Activated CD4-positive, alpha-beta T cell treated with anti-CD3 and anti-CD28 coated beads, Interleukin-2, amount 50 U/mL, for 16 hours (primary cell): ENCODE measurements around the gene DNAJC2.
"Not testable (repeated sequence)": the region's sequence is repeated elsewhere in the genome, so short reads cannot be mapped to it uniquely, and the experiment has no call there.

Experiments used
- DNase-seq: peaks from one replicate; pipeline ENCODE4 v3.0.0-alpha.2; 2020

DNAJC2 gene

DNA sequence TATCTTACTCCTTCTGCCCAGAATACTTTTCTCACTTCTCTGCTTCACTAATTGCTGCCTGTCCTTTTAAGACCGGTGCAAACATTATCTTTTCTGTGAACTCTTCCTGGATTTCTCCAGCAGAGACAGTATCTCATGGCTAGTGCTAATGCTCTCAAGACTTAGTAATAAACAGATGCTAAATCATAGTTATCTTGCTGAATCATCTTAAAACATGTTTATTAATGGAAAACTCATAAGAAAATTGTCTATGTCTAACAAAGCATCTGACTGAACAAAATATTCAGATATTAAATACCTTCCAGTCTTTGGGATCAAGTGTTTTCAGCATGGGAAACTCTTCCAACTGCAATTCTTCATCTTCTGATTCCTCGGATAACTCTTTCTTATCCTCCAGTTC lies 3.1 kb downstream of the DNAJC2 start:
- DNase-seq = no peak

DNA sequence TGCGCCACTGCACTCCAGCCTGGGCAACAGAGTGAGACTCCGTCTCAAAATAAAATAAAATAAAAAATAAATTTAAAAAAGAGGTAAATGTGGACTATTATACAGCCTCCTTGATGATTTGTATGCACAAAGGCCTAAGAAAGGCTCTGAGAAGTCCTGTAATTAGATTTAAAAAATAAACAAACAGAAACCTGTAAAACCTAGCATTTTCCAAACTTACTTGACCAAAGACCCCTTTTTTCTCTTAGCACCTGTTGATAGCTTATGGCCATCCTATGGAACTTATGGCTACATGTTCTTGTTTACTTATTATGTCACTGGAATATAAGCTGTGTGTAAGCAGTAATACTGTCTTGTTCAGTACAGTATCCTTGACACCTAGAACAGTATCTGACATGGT lies 5.7 kb downstream of the DNAJC2 start:
- no peak for DNase-seq

DNA sequence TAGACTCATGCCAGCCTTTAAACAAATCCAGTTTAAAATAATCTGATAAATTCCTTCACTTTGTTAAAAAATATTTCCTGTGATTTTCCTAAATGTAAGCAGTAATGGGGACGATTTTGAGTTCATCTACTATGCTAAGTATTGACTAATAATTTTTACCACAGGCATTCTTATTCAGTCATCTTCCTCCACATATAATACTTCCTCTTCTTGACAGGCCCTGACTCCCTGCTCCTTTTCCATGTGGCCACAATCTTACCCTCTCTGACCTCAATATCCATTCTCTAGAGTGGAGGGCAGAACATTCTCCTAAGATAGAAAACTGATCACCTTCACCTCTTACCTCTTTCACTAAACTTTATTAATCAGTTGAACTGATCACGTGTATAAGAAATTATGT lies 7.8 kb downstream of the DNAJC2 start:
- no peak for DNase-seq

DNA sequence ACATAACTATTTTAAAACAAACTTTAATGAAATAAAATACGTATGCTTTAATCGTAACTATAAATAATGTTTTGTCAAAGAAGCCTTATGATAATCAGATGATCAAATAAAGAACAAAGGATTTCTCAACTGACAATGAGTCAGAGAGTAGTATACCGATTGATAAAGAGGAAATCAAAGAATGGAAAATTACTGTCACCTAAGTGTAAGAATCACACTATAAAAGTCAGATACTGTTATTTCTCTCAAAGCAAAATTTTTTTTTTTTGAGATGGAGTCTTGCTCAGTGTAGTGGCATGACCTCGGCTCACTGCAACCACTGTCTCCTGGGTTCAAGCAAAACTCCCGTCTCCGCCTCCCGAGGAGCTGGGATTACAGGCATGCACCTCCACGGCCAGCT lies 18.8 kb downstream of the DNAJC2 start:
- DNase-seq = no peak

DNA sequence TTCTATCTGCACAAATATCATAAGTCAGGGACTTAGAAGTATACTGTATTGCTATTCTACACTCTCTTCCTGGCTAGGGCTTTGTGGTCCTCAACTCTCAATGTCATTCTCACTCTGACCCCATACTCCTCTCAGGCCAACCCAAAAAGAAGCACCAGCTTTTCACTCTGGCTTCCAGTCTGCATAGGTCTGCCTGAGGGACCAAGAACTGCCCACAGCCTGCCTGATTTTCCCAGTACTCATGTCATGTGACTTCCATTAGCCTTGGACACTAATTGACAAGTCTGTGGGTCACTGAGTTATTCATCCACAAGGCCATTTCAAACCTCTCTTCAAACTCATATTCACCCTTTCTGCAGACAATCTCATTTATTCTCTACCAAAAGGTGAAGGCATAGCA lies 27.6 kb downstream of the DNAJC2 start:
- no peak for DNase-seq

DNA sequence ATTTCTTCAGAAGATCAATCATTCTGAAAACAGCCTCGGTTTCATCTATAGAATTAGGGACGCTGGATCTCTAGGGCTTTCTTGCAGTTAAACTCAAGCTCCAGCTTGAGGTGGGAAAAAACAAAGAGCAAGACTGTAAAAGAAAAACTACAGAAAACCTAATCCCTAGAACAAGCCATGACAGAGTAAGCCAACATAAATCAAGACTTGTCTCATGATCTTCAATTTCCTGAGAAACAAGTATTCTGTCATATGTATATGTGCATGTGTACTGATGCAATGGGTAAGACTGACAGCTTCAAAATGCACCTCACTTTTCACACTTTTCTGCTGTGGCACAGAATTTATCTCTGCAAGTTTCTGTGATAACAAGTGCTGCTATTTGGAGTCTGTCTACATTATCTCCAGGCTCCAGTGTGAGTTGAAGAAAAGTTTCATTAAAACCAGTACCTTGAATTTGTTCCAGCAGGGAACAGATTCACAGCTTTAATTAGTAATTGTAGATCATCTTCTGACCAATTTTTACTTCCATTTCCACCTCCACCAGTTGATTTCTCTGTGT lies 28.1 kb downstream of the DNAJC2 start:
- DNase-seq = no peak

DNA sequence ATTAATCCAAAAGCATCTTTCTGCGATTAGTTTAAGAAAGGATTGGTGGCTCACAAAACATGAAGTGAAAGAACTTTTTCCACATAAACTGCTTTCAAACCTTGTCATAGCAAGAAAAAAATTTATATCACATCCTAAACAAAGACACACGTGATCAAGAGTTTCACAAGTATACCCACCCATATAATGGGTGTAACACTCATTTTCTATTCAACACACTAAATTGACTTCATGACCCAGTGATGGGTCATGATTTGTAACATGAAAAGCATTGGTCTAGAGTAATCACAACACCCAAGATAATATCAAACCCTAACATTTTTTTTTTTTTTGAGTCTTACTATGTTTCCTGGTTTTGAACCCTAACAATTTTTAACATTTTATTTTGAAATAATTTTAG lies 29.7 kb downstream of the DNAJC2 start:
- no peak for DNase-seq

DNA sequence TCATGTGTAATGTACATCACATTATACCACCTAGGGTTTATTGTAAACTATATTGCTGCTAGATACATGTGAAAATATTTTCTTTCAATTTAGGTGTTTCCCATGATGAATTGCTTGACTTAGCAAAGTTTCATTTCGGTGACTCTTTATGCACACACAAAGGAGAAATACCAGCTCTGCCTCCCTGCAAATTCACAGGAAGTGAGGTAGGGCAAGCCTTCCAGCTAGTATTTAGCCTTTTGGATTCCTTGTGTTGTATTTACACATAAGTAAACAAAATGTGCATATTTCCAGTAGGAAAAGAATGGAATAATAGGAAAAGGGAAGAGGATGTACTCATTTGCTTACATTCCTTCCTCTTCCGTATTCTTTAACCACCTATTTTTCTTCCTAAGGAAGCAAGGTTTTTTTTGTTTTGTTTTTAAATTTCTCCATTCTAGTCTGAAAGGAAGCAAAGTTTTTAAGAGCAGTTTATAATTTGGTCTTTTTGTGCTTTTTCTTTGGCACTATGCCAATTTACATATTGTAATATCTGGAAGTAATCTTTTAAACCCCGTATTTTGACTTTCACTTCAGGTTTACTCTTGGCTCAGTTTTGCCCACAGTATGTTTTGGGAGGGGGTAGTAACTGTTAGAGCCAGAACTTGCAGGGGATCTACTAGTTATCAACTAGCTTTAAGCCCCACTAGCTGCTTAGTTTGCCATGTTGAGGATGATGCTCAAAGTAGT lies 36.9 kb downstream of the DNAJC2 start:
- DNase-seq = no peak

DNA sequence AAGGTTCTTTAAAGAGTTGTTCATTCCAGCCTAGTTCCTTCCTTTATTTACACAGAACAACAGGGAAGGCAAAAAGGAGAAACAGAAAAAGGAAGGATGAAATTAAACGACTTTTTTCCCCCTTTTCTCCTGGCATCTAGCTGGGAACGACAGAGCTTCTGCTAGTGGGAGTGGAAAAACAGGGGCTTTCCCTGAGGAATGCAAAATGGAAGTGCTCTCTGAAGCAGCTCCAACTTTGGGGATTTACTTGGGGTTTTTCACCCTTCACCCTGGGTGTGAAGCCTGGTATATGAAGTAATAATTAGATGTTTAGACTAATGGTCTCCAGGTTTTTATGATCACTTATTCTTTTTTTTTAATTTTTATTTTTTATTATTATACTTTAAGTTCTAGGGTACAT lies 43.1 kb downstream of the DNAJC2 start:
- no peak for DNase-seq

DNA sequence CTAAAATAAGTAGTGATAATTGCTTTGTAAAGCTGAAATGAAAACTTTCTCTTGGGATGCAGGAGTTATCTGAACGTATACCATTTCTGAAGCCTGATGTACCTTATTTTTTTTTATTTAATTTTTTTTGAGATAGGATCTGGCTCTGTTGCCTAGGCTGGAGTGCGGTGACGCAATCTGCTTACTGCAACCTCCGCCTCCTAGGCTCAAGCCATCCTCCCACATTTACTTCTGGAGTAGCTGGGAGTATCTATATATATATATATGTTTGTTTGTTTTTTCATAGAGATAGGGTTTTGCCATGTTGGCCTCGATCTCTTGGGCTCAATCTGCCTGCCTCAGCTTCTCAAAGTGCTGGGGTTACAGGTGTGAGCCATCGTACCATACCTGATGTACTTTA lies 44.9 kb downstream of the DNAJC2 start:
- DNase-seq = no peak

DNA sequence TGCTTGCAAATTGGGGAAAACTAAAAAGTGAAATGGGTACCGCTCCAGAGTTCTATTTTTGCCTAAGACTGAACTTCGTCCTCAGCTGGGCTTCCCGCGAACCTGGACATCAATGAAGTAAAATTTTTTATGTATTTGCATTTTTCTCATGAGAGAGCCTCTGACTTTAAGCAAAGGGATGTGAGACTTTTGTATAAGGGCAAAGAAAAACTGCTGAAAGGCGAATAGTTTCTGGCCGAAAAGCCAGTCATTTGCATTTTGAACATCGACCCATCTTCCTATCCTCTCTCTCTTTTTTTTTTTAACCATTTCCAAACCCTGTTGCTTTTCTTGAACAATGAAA lies 46.8 kb downstream of the DNAJC2 start:
- no peak for DNase-seq

DNA sequence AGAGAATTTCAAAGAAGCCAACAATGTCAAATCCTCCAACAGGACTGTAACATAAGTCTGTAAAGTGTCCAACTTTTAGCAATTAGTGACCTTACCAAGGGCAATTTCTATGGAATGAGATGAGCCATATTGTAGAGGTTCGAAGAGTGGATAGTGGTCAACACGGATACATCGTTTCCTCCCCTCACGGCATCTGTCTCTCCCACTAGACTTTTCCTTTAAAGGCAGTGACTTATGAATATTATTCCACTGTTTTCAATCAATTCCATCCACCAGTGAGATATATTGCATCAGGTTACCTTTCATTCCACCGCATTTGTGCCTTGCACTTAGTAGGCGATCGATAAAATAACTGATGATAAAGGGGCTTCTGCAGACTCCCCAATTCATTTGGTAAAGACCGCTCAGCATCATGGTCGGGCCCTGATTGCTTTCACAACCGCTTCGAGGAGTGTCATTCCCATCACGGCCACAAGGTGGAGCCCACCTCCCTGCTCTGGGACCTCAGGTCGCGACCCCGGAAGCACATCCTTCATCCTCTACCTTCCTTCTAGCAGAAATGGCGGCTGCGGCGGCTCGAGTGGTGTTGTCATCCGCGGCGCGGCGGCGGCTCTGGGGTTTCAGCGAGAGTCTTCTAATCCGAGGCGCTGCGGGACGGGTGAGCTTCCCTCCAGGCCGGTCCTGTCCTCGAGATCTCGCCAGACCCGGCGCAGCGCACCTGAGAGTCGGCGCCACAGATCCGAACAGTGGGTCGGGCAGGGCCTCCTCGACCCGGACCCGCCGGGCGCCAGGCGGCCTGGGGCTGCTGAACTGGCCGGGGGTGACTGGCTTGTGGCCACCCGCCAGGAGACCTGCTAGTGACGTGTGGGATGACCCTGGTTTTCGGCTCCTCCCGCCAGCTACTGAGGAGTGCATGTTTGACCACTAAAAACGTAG lies 47.4 kb downstream of the DNAJC2 start, which contains the start of gene PMPCB:
PMPCB (plus strand) TSS at position 535 of the 936 bp plus-strand sequence; CDS start at position 560, 25 bp downstream.
- DNase-seq = peak; percentile 97

DNA sequence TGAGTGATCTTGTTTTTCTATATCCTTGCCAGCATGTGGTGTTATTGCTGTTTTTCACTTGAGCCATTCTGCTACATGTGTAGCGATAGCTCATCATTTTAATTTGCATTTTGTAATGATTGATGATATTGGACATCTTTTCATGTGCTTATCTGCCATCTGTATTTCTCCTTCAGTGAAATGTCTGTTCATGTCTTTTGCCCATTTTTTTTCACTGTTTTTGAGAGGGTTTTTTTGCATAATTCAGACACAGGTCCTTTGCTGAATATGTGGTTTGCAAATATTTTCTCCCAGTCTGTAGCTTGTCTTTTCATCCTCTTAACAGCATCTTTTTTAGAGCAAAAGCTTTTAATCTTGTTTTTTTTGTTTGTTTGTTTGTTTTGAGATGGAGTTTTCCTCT lies 51.0 kb downstream of the DNAJC2 start:
- DNase-seq = no peak

DNA sequence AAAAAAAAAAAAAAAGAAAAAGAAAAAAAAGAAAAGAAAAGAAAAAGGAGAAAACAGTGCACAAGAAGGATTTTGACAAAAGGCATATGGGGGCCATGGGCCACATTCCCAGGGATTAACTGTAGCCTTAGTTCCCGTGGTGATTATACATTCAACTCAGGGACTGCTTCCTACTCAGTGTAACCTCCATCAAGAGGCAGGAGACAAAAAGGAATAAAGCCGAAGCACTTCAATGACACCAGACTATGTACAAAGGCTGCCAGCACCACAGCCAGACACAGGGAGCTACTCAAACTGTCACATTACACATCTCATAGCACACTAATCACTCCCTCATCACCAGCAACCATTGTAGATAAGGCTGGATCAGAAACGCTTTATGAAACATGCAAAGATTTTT lies 52.4 kb downstream of the DNAJC2 start:
- DNase-seq = no peak

DNA sequence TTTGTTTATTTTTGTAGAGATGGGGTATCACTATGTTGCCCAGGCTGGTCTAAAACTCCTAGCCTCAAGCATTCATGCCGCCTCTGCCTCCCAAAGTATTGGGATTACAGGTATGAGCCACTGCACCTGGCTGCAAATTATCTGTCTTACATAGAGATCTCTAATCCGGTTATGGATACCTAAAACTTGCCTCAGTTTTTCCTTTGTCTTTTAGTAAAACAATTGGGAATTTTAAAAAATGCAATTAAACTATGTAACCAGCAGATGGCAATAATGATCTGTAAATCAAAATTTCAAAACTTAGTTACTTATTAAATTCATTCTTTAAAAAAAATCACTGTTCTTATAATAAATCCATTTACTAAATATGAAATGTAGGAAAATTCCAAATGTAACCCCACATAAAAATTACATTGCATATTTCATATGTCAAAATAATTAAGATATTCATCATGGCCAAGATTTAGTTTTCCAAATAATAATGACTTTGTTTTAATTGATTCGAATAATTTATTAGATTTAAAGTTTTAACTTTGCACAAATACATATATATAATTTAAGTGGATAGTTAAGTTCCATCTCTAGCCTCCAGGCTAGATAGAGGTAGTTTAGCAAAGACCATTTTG lies 61.7 kb downstream of the DNAJC2 start:
- not testable (repeated sequence) for DNase-seq

DNA sequence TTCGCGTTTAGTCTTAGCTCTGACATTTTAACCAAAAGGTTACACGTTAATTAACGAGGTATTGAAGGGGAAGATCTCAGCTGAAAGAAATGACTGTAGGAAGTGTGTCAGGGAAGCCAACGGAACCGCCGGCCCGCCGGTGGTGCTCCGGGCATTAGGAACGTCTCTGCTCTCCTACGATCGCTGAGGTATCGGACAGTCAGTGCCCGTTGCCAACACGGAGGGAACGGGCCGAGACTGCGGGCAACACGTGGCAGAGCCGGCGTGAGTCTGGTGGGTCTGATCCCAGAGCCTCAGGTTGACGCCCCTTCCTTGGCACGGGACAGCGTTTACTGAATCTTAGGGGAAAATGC lies 63.8 kb downstream of the DNAJC2 start:
- DNase-seq = peak; percentile 7

DNA sequence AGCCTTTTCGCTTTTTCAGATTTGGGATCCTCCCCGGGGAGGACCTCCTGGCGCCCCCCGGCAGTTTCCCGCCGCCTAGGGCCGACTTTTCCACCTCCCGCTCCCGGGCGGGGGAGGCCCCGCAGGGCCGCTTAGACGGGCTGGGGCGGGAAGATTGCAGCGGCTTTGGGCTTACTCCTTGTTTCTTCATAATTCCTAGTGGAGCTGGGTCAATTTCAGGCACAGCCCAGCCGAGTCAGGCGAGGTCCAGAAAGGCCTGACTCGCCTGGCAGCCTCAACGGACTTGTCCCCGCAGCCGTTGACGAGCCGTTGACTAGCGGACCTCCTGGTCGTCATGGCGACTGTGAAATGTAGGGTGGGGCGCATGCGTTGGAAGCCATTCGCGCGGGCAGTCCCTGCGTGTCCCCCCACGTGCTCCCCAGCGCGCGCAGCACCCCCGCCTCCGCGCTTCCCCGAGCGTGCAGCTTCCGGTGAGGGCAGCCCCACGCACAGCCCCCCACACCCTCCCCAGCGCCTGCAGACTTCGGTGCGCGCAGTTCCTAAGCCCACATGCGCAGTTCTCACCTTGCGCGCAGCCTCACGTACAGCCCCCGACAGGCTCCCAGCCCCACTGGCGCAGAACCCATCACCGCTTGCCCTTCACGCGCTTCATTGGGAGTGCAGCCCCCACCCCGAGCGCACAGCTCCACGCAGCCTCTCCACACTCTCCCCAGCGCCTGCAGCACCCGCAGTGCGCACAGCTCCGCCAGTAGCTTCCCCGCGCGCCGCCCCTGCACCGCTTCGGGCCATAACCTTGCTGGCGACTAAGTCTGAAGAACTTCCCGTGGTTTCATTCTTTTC lies 64.4 kb downstream of the DNAJC2 start:
- peak; percentile 89 for DNase-seq

DNA sequence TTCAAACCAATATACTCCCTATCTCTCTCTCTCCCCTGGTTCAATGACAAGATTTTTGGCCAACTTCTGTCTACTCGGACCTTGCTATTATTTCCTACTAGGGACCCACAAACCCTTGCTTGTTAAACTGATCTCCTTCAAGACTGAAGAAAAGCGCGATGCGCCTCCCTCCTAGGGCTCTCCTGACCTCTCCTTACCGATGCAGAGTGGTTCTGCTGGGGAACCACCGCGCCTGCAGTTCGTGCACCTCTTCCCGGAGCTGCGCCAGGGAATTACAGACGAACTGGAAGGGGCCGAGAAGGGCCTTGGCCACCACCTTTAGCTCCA lies 65.0 kb downstream of the DNAJC2 start:
- peak; percentile 25 for DNase-seq

DNA sequence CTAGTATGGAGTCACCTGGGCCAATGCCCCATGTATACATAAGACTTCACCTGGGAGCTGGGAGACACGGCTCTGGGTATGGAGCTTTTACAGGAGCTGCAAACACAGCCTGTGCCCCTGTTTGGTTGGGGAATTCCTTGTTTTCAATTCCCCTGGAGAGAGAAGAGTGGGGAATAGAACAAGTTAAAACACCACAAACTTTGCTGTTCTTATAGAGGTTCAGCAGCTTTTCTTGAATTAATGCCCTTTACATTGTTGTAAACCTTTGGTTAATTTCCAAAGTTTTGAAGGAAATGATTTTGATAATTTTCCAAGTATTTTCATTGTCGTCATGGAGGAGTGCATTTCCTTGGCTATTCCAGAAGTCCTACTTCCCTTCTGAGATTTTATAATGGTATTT lies 66.4 kb downstream of the DNAJC2 start:
- not testable (repeated sequence) for DNase-seq

DNA sequence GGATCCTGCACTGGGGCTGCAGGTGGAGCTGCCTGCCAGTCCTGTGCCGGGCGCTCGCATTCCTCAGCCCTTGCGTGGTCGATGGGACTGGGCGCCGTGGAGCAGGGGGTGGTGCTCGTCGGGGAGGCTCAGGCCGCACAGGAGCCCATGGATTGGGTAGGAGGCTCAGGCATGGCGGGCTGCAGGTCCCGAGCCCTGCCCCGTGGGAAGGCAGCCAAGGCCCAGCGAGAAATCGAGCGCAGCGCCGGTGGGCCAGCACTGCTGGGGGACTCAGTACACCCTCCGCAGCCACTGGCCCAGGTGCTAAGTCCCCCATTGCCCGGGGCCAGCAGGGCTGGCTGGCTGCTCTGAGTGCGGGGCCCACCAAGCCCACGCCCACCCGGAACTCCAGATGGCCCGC lies 69.7 kb downstream of the DNAJC2 start:
- DNase-seq = not testable (repeated sequence)

DNA sequence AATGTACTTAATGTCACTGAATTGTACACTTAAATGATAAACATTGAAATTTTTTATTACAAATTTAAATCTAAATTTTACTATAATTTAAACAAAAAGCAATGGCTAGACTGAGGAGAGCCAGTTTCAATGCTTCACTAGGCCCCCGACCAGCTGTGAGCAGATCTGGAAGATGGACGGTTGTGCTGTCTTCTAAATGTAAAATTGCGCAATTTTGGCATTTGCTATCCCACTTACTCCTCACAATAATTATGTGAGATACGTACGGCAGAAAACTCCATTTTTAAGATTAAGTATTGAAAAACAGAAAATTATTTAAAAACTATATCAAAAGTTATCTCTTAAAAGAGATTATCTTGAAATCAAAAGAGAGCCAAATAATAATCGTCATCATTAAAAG lies 71.2 kb downstream of the DNAJC2 start:
- not testable (repeated sequence) for DNase-seq

DNA sequence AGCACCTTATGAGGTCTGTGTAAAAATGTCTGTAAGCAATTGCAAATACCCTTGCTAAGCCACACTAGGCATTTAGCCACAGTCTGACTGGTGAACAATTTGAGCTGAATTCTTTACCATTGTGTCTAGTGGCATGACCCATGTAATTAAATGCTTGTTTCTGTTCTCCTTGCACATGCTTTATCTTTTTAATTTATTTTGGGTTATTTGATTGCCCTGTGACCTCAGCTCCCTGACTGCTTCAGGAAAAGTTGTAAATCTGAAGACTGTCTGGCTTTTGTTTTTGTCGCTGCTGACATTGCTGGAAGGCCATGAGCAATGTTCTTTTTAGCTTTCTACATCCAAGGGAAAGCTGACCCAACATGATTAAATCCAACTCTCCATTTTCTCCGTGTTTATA lies 78.3 kb downstream of the DNAJC2 start:
- DNase-seq = not testable (repeated sequence)

DNA sequence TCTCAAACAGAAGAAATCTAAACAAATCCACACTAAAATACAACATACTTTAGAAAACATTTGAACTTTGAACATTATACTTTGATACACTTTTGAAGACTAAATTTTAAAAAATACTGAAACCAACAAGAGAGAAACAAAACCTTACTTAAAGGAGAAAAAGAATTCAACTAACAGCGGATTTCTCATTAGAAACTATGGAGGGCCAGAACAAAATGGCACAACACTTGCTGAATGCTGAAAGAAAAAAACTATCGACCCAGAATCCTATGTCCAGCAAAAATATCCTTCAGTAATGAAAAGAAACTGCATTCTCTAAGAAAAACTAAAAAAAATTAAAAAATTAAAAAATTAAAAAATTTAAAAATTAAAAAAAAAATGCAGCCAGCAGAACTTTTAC lies 80.5 kb downstream of the DNAJC2 start:
- not testable (repeated sequence) for DNase-seq
